T-helper 1 cell treated with Interleukin-12 subunit alpha and Interleukin-12 subunit beta and Interleukin-4 antibody, amounts not matched to agents 30 μg/mL and 1 μg/mL, for 36 hours (primary cell): Measurements from ENCODE around the gene PSMB7.

ENCODE experiments used
- H3K27ac Mint-ChIP-seq: one replicate; pipeline ENCODE4 v1.8.0; 2021; ENCODE audit warnings: mild to moderate bottlenecking, mixed read lengths
- H3K27me3 Mint-ChIP-seq: one replicate; pipeline ENCODE4 v1.8.0; 2021; ENCODE audit warnings: low read depth, mixed read lengths
- H3K36me3 Mint-ChIP-seq: one replicate; pipeline ENCODE4 v1.8.0; 2021; ENCODE audit warnings: low read depth, mixed read lengths
- H3K4me1 Mint-ChIP-seq: one replicate; pipeline ENCODE4 v1.8.0; 2021; ENCODE audit warnings: low read depth, mixed read lengths
- H3K4me3 Mint-ChIP-seq: one replicate; pipeline ENCODE4 v1.8.0; 2021; ENCODE audit warnings: mild to moderate bottlenecking, moderate library complexity, mixed read lengths
- H3K9me3 Mint-ChIP-seq: one replicate; pipeline ENCODE4 v1.8.0; 2021; ENCODE audit warnings: mixed read lengths

PSMB7 gene

GRCh38 chr9:124321416-124321815 is 93.8 kb downstream of the PSMB7 start:
- H3K27ac Mint-ChIP-seq = no peak overlapping the region
- no peaks in the 10 kb centered on the region for H3K36me3 Mint-ChIP-seq
- H3K27me3 Mint-ChIP-seq = no peaks in the 10 kb centered on the region
- no peak overlapping the region for H3K4me3 Mint-ChIP-seq
- no peaks in the 10 kb centered on the region for H3K9me3 Mint-ChIP-seq
- H3K4me1 Mint-ChIP-seq = no peaks in the 10 kb centered on the region

- no peak overlapping the region for H3K4me3 Mint-ChIP-seq
- no peaks in the 10 kb centered on the region for H3K36me3 Mint-ChIP-seq
- H3K27ac Mint-ChIP-seq = no peak overlapping the region
- no peaks in the 10 kb centered on the region for H3K4me1 Mint-ChIP-seq
- H3K27me3 Mint-ChIP-seq = no peaks in the 10 kb centered on the region
- no peaks in the 10 kb centered on the region for H3K9me3 Mint-ChIP-seq
These were observed 94.9 kb downstream of the PSMB7 start for GRCh38 chr9:124320062-124320973.

GRCh38 chr9:124315882-124316281 is 99.4 kb downstream of the PSMB7 start:
- H3K4me3 Mint-ChIP-seq = no peak overlapping the region
- no peaks in the 10 kb centered on the region for H3K27me3 Mint-ChIP-seq
- H3K27ac Mint-ChIP-seq = no peak overlapping the region
- H3K4me1 Mint-ChIP-seq = no peaks in the 10 kb centered on the region
- H3K36me3 Mint-ChIP-seq = no peaks in the 10 kb centered on the region
- H3K9me3 Mint-ChIP-seq = no peaks in the 10 kb centered on the region

DNA sequence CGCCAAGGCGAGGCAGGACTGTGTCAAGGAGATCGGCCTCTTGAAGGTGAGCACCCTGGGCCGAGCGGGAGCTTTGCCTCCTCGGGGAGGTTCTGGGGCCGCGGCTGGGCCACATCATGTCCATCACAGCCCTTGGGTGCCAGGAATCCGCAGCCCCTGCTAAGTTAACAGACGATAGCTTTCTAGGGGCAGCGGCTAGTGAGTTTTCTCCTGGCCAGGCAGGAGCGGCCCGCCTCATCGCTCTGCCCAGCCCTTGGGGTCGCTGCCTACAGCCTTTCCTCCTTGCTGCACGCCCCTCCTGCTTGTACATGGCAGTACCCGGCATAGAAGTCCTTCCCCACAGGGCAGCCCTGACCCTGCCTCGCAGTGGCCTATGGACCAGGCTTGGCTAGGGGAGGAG is 101.3 kb downstream of the PSMB7 start:
- Mint-ChIP-seq H3K36me3 (no peaks in the 10 kb centered on the region), H3K4me3 (no peak overlapping the region)

DNA sequence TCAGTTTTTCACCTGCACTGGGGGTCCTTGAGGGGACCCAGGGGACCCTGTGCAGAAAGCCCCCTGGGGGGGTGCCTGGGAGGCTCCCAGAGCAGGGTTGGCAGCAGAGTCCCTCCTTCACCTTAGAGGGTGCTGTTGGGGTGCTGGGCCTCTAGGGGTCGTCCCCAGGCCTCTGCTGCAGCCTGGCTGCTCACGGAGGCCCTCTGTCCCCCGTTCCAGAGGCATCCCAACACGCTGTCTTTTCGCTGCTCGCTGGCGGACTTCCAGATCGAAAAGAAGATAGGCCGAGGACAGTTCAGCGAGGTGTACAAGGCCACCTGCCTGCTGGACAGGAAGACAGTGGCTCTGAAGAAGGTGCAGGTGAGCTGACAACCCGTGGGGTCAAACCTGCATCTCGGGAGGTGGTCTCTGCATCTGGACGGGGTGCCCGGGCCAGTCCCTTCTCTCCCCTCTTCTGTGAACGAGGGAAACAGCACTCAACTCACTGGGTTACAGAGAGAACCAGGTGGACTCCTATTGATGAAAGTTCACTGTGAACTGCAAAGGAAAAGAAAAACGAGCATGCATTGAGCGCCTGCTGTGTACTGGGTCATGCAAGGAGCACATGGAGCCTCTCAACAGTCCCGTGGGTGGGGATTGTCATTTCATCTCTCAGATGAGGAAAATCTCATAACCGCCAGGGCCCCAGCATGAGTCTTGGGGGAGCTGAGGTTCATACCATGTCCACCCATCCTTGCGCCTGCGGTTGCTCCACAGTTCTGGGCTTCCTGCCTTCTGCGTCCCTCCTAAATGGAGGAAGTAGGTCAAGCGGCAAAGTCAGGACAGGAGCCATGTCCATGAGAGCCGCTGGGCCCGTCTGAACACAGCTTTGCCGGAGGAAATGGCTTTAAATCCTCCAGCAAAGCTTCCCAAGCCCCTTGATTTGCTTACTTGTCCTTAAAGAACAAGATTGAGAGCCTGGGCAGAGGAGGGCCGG is 102.7 kb downstream of the PSMB7 start:
- Mint-ChIP-seq H3K9me3 (no peaks in the 10 kb centered on the region), H3K4me3 (no peak overlapping the region), H3K36me3 (no peaks in the 10 kb centered on the region), H3K27ac (no peak overlapping the region), H3K4me1 (no peaks in the 10 kb centered on the region), H3K27me3 (no peaks in the 10 kb centered on the region)

More for the DNA sequence above, 101.3 kb downstream of the PSMB7 start:
- Mint-ChIP-seq H3K4me1 (no peaks in the 10 kb centered on the region), H3K27me3 (no peaks in the 10 kb centered on the region), H3K27ac (no peak overlapping the region), H3K9me3 (no peaks in the 10 kb centered on the region)

DNA sequence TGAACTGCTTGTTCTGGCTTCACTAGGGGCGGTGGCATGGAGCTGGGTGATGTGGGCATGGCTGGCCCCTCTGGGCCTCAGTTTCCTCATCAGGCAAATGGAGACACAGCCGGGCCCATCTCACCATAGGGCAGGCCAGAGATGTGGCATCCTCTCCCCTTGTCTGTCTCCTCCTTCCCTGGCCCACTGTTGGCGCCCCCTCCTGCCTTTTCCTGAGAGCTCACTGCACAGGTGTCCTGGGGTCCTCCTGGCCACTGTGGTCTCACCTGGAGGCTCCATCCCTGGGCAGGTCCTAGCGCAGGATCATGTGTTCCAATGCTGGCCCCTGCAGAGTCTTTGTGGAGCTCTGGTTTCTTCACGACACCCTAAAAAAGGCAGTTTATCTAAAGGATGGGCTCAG is 104.0 kb downstream of the PSMB7 start:
- Mint-ChIP-seq H3K27ac (no peak overlapping the region), H3K4me3 (no peak overlapping the region)

GRCh38 chr9:124309667-124310084 is 105.6 kb downstream of the PSMB7 start:
- no peaks in the 10 kb centered on the region for H3K9me3 Mint-ChIP-seq
- peaks cover 3% of the 10 kb centered on the region for H3K27me3 Mint-ChIP-seq
- no peak overlapping the region for H3K4me3 Mint-ChIP-seq
- H3K4me1 Mint-ChIP-seq = no peaks in the 10 kb centered on the region
- H3K36me3 Mint-ChIP-seq = no peaks in the 10 kb centered on the region
- no peak overlapping the region for H3K27ac Mint-ChIP-seq

More for the DNA sequence above, 104.0 kb downstream of the PSMB7 start:
- peaks cover 2% of the 10 kb centered on the region for H3K27me3 Mint-ChIP-seq
- no peaks in the 10 kb centered on the region for H3K4me1 Mint-ChIP-seq
- H3K36me3 Mint-ChIP-seq = no peaks in the 10 kb centered on the region
- no peaks in the 10 kb centered on the region for H3K9me3 Mint-ChIP-seq

GRCh38 chr9:124308606-124309491 is 106.4 kb downstream of the PSMB7 start:
- Mint-ChIP-seq H3K27ac (no peak overlapping the region), H3K4me3 (no peak overlapping the region), H3K36me3 (no peaks in the 10 kb centered on the region), H3K9me3 (no peaks in the 10 kb centered on the region), H3K4me1 (no peaks in the 10 kb centered on the region), H3K27me3 (peaks cover 3% of the 10 kb centered on the region)

- H3K36me3 Mint-ChIP-seq = no peaks in the 10 kb centered on the region
- no peaks in the 10 kb centered on the region for H3K9me3 Mint-ChIP-seq
- no peak overlapping the region for H3K27ac Mint-ChIP-seq
- no peak overlapping the region for H3K4me3 Mint-ChIP-seq
- H3K27me3 Mint-ChIP-seq = peaks cover 3% of the 10 kb centered on the region
- H3K4me1 Mint-ChIP-seq = no peaks in the 10 kb centered on the region
These were observed 107.7 kb downstream of the PSMB7 start for GRCh38 chr9:124307379-124308030.

DNA sequence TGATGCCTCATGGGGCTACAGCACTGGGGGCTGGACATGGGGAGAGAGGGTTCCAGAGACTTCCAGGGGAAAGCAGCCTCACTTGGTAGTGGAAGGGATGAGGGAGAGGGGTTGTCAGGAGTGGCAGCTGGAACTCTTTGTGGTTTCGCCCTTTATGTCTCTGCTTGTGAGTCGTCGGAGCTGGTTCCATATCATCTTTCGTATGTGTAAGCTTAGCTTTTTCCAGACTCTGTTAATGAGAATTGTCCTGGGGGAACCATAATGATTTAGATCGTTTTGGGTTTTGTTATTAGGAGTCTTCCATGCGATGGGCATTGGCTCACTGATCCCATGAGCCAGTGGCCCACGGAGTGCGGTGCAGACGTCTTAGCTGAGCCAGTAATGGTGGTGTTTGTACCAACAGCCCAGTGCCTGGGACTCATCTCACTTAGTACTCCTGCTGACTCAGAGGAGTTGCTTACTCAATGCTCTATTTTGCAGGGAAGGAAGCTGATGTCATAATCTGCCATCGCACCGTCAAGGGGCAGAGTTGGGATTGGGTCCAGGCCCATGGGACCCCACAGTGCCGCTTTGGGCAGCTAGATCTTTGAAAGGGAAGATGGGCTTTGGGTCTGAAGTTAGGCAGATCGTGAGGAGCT is 109.0 kb downstream of the PSMB7 start:
- Mint-ChIP-seq H3K4me1 (no peaks in the 10 kb centered on the region), H3K36me3 (no peaks in the 10 kb centered on the region), H3K9me3 (no peaks in the 10 kb centered on the region), H3K4me3 (no peak overlapping the region), H3K27me3 (peaks cover 3% of the 10 kb centered on the region), H3K27ac (no peak overlapping the region)

- H3K4me1 Mint-ChIP-seq = no peaks in the 10 kb centered on the region
- no peak overlapping the region for H3K4me3 Mint-ChIP-seq
- H3K36me3 Mint-ChIP-seq = no peaks in the 10 kb centered on the region
- H3K9me3 Mint-ChIP-seq = no peaks in the 10 kb centered on the region
- peaks cover 3% of the 10 kb centered on the region for H3K27me3 Mint-ChIP-seq
- no peak overlapping the region for H3K27ac Mint-ChIP-seq
These were observed 111.0 kb downstream of the PSMB7 start for GRCh38 chr9:124304285-124304684.

DNA sequence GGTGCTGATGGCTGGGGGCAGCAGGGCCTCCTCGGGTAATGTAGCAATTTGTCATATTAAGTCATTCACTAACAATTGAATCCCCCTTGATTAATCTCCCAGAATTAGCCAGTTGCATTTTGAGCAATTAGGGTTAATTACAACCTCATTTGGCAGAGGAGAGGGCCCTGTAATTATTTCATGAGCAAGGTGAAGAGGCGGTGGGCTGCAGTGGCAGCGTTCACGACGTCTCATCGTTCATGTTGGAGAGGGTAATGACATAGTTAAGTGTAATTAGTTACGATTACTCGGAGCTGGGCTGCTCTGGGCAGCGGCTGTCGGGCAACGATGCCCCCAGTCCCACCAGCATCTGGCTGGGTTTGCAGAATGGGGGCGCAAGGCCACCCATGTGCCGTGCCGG is 111.5 kb downstream of the PSMB7 start:
- Mint-ChIP-seq H3K27ac (no peak overlapping the region), H3K4me3 (no peak overlapping the region), H3K4me1 (no peaks in the 10 kb centered on the region), H3K9me3 (no peaks in the 10 kb centered on the region), H3K36me3 (no peaks in the 10 kb centered on the region), H3K27me3 (peaks cover 3% of the 10 kb centered on the region)
